ENCODE measurements around the gene LTB4R2. TPM values are rescaled to one million over a fixed set of nuclear protein-coding genes. Genes with fewer than 3 reads are reported as not detected.

The LTB4R2 gene
- total and polyA plus RNA-seq, 2 donors (not counting 3 experiments of a cell fraction or from before 2014, with no cell fraction given), result 5.5 to 13.1 TPM

GRCh38 chr14:24307575-24308341, 2.2 kb upstream of the LTB4R2 start, which contains the start of gene CIDEB:
Gene CIDEB (minus strand): TSS chr14:24307977. CDS start chr14:24307858, 119 bp downstream.
- TF ChIP-seq FOS (IDR thresholded peaks at IDR 0.05; ENCODE audit: borderline replicate concordance, insufficient read depth, low read length) (no peak), CTCF (IDR thresholded peaks at IDR 0.05; ENCODE audit: extremely low read depth in 1 of 2, insufficient read depth in 1 of 2, low read depth in 1 of 2, low read length in 2 of 2) (peak; percentile 86 to 89), POLR2AphosphoS5 (IDR thresholded peaks at IDR 0.05; ENCODE audit: insufficient read depth, low read depth, low read length) (no peak)
- Histone ChIP-seq H3K9ac (replicated peaks; ENCODE audit: extremely low read depth, insufficient read depth, low read length) (no peak within 1 kb of the TSS), H3K36me3 (ENCODE audit: control insufficient read depth in 2 of 2, extremely low read depth in 1 of 2, insufficient read depth in 2 of 2, low read length in 2 of 2) (peaks cover 0 to 33% of the 10 kb centered on the region in 2 experiments), H3K79me2 (ENCODE audit: control insufficient read depth, insufficient read depth, low read length) (no peaks in the 10 kb centered on the region), H3K9me1 (replicated peaks; ENCODE audit: control insufficient read depth, extremely low read depth, insufficient read depth, low read length) (no peaks in the 10 kb centered on the region), H3K4me3 (replicated peaks in 1 of 3; ENCODE audit: insufficient read depth in 1 of 3, low read depth in 1 of 3, low read length in 3 of 3) (no peak within 1 kb of the TSS), H3K9me3 (replicated peaks; ENCODE audit: control insufficient read depth, insufficient read depth, low read length) (no peaks in the 10 kb centered on the region), H4K20me1 (replicated peaks; ENCODE audit: control insufficient read depth, extremely low read depth, insufficient read depth, low read length) (no peaks in the 10 kb centered on the region), H3K27me3 (ENCODE audit: control insufficient read depth in 2 of 2, insufficient read depth in 2 of 2, low read length in 2 of 2) (no peaks in the 10 kb centered on the region), H2AFZ (ENCODE audit: low read depth, low read length) (no peak within 1 kb of the TSS), H3K4me2 (ENCODE audit: insufficient read depth, low read length) (no peak within 1 kb of the TSS), H3K4me1 (ENCODE audit: control insufficient read depth, extremely low read depth, insufficient read depth, low read length) (peaks cover 29% of the 10 kb centered on the region), H3K27ac (ENCODE audit: insufficient read depth, low read depth, low read length) (no peak within 1 kb of the TSS)
- no TSS peak for BruUV-seq (replicated peaks)
- dilution Hi-C loops (cut with MboI; ENCODE audit: extremely low pct_ligation_motif_present, low sequenced_read_pairs) (no loop called here), intact Hi-C loops (cut with micrococcal nuclease) (loop anchor here (1.0 kb wide), 2 partner anchors 36 to 65 kb away; partner anchors contain the start of genes RABGGTA and TINF2)
- DNase-seq (ENCODE audit: low read depth, low spot score) (peak; percentile 52), FAIRE-seq (peak; percentile 86)
- POLR2A ChIA-PET, result interaction anchor here (0.9 to 1.2 kb wide), 3 partner anchors 65 to 95 kb away, joined by 3 to 4 read pairs (median 3); partner anchors contain the start of genes CHMP4A, MDP1 and TINF2
- CTCF ChIA-PET, result interaction anchor here (0.6 to 7.4 kb wide), 51 partner anchors 9 to 754 kb away, joined by 3 to 122 read pairs (median 5); partner anchors contain the start of genes CHMP4A, DHRS1, GMPR2 and IPO4

Measured in endothelial cell of umbilical vein (primary cell).